PC-9 (cell line): ENCODE measurements around the gene HEXIM1. TPM values are rescaled to one million over a fixed set of nuclear protein-coding genes. Genes with fewer than 3 reads are reported as not detected.

Experiments used
- BruUV-seq: library from RNA; stranded (reverse); fragments of 400-500 nt; replicated peaks from 2 replicates; lab custom pipeline; 2021; lab: Mats Ljungman, UMichigan
- CTCF ChIA-PET: fragments of 300-600 bp; sonication (Branson Sonifier 250); formaldehyde crosslinking; loops from one replicate; lab custom pipeline; 2022; ENCODE audit warnings: antibody characterized with exemption; lab: Charles Lee
- POLR2A ChIA-PET: fragments of 300-600 bp; sonication (Branson Sonifier 250); formaldehyde crosslinking; loops from one replicate; lab custom pipeline; 2022; ENCODE audit warnings: antibody characterized with exemption; ENCODE audit not compliant: unreplicated experiment; lab: Charles Lee
- DNase-seq, 2 experiments: peaks; one replicate each; pipeline versions ENCODE4 v3.0.0 to v3.0.0-alpha.2; 2015 to 2022; ENCODE audit warnings: mixed read lengths in 1 of 2
- H2AFZ ChIP-seq: fragments of 200-600 bp; sonication (generic); 2 replicates; pipeline ENCODE4 v1.8.1; 2017; ENCODE audit warnings: antibody characterized with exemption
- H3F3A ChIP-seq: fragments of 200-600 bp; sonication (generic); 2 replicates; pipeline ENCODE4 v1.8.1; 2017; ENCODE audit warnings: antibody characterized with exemption, mild to moderate bottlenecking, low read depth; ENCODE audit not compliant: insufficient read depth
- H3K27ac ChIP-seq: fragments of 200-600 bp; sonication (generic); 2 replicates; pipeline ENCODE4 v1.6.1; 2016; ENCODE audit warnings: mixed run types
- H3K27me3 ChIP-seq: fragments of 200-600 bp; sonication (generic); 2 replicates; pipeline ENCODE4 v1.6.1; 2016; ENCODE audit warnings: low read depth, mixed run types; ENCODE audit not compliant: insufficient read depth
- H3K36me3 ChIP-seq: fragments of 200-600 bp; sonication (generic); 2 replicates; pipeline ENCODE4 v1.6.1; 2016; ENCODE audit warnings: low read depth, mixed run types
- H3K4me1 ChIP-seq: fragments of 200-600 bp; sonication (generic); replicated peaks from 2 replicates; pipeline ENCODE4 v1.6.1; 2016; ENCODE audit warnings: mixed run types; ENCODE audit not compliant: insufficient read depth
- H3K4me2 ChIP-seq: fragments of 200-600 bp; sonication (generic); 2 replicates; pipeline ENCODE4 v1.6.1; 2017; ENCODE audit warnings: mixed run types
- H3K4me3 ChIP-seq: fragments of 200-600 bp; sonication (generic); 2 replicates; pipeline ENCODE4 v1.6.1; 2016; ENCODE audit warnings: mixed run types
- H3K79me2 ChIP-seq: fragments of 200-600 bp; sonication (generic); 2 replicates; pipeline ENCODE4 v1.6.1; 2017; ENCODE audit warnings: low read depth, mixed run types
- H3K9me2 ChIP-seq: fragments of 200-600 bp; sonication (generic); 2 replicates; pipeline ENCODE4 v1.8.1; 2017; ENCODE audit warnings: mild to moderate bottlenecking; ENCODE audit not compliant: insufficient read depth
- H3K9me3 ChIP-seq: fragments of 200-600 bp; sonication (generic); 2 replicates; pipeline ENCODE4 v1.8.1; 2016; ENCODE audit warnings: low read depth; ENCODE audit not compliant: insufficient read depth
- H4K20me1 ChIP-seq: fragments of 200-600 bp; sonication (generic); 2 replicates; pipeline ENCODE4 v1.8.1; 2017; ENCODE audit not compliant: insufficient read depth
- CTCF ChIP-seq: fragments of 200-600 bp; sonication (generic); conservative IDR thresholded peaks from 2 replicates; pipeline ENCODE4 v1.6.1; 2017; ENCODE audit warnings: mixed run types, antibody characterized with exemption, mild to moderate bottlenecking, moderate library complexity
- EZH2 ChIP-seq: fragments of 200-600 bp; sonication (generic); IDR thresholded peaks from 2 replicates; pipeline ENCODE4 v1.8.0; 2017; ENCODE audit warnings: antibody characterized with exemption, low read depth
- intact Hi-C: fragments of 100-400 bp; cut with micrococcal nuclease; formaldehyde crosslinking; loops from one replicate; pipeline ENCODE4 v1.10.0; 2022; ENCODE audit not compliant: unreplicated experiment
- total RNA-seq: library from RNA; stranded (reverse); gene quantifications from 2 replicates; pipeline ENCODE4 v1.2.3, GENCODE V29; 2021

Gene HEXIM1
- total RNA-seq, 1 experiment from 2014 or later, result 64.9 TPM

DNA sequence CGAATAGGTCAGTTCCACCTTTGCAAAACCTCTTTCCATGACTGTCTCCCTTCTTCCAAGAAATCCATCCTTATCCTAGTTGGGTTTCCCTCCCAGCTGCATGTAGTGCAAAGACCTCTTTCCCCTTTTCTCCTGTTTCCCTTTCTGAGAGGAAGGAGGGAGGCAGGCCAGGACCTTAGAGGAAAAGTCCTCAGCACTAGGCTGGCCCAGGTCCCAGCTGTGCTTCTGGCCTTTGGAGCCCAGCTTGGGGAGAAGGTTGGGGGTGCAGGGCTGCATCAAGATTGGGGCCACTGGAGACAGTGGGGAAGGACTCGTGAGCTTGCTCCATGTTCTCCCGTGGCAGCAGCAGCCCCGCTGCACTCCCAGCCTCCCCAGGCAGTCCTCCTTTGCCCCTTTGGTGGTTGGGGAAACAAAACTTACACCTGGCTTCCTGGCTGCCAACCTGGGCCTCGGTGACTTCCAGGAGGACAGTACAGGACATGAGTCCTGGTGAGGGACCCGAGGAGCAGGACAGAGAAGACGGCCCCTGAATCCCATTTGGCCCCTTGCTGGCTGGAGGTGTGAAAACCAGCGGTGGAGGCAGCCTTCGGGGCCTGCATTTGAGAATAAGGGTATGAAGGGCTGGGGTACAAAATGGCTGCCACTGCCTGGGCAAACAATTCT lies 13.9 kb downstream of the HEXIM1 start:
- intact Hi-C loops, result no loop called here
- CTCF ChIA-PET, result interaction anchor here (1.0 to 1.7 kb wide), 4 partner anchors 10 to 36 kb away, joined by 4 to 10 read pairs (median 7); partner anchors contain the start of gene ACBD4
- no peak for TF ChIP-seq EZH2
- TF ChIP-seq CTCF, result no peak

GRCh38 chr17:45164734-45165269 lies 16.5 kb downstream of the HEXIM1 start:
- no peak overlapping the region for H3K4me2 ChIP-seq
- H3K27ac ChIP-seq, result no peak overlapping the region
- intact Hi-C loops, result no loop called here
- ChIA-PET POLR2A (no interaction called here), CTCF (no interaction called here)
- no peaks in the 10 kb centered on the region for H4K20me1 ChIP-seq
- H2AFZ ChIP-seq, result no peak overlapping the region
- no peak overlapping the region for H3K4me3 ChIP-seq
- H3K9me2 ChIP-seq, result no peaks in the 10 kb centered on the region
- H3K4me1 ChIP-seq, result peaks cover 44% of the 10 kb centered on the region
- no peak for TF ChIP-seq EZH2
- no peak for TF ChIP-seq CTCF
- peaks cover 26% of the 10 kb centered on the region for H3F3A ChIP-seq
- no peak for DNase-seq
- H3K79me2 ChIP-seq, result peaks cover 36% of the 10 kb centered on the region
- no peaks in the 10 kb centered on the region for H3K9me3 ChIP-seq
- H3K36me3 ChIP-seq, result no peaks in the 10 kb centered on the region; the same call in 1 of the 2 replicates
- BruUV-seq, result no TSS peak
- no peaks in the 10 kb centered on the region for H3K27me3 ChIP-seq

More for the DNA sequence above, 13.9 kb downstream of the HEXIM1 start:
- Histone ChIP-seq H3K27me3 (no peaks in the 10 kb centered on the region), H3K4me2 (peak overlapping the region; percentile 78), H2AFZ (peak overlapping the region; percentile 54; the same call in 1 of the 2 replicates), H3K9me2 (no peaks in the 10 kb centered on the region), H3K4me3 (peak overlapping the region; percentile 61), H3K27ac (0 out of 2 replicates have a peak overlapping the region, but pooled peaks have one; percentile 12), H3K79me2 (peaks cover 47% of the 10 kb centered on the region), H4K20me1 (no peaks in the 10 kb centered on the region; the same call in 1 of the 2 replicates), H3K36me3 (peaks cover 7% of the 10 kb centered on the region; the same call in 1 of the 2 replicates), H3K4me1 (peaks cover 46% of the 10 kb centered on the region), H3F3A (peaks cover 29% of the 10 kb centered on the region), H3K9me3 (no peaks in the 10 kb centered on the region)
- no peak for DNase-seq
- POLR2A ChIA-PET, result interaction anchor here (0.5 to 3.5 kb wide), 8 partner anchors 8 to 1693 kb away, joined by 3 to 100 read pairs (median 6); partner anchors contain the start of gene HEXIM1
- no TSS peak for BruUV-seq

GRCh38 chr17:45168991-45169752 lies 20.9 kb downstream of the HEXIM1 start:
- Histone ChIP-seq H3K4me2 (peak overlapping the region; percentile 94), H3K27me3 (no peaks in the 10 kb centered on the region), H3K36me3 (no peaks in the 10 kb centered on the region; the same call in 1 of the 2 replicates), H3K4me3 (no peak overlapping the region; the same call in 1 of the 2 replicates), H3K9me2 (no peaks in the 10 kb centered on the region), H3K27ac (peak overlapping the region; percentile 95), H3K4me1 (peaks cover 64% of the 10 kb centered on the region), H3K9me3 (no peaks in the 10 kb centered on the region), H2AFZ (no peak overlapping the region), H4K20me1 (no peaks in the 10 kb centered on the region), H3F3A (peaks cover 62% of the 10 kb centered on the region), H3K79me2 (peaks cover 18% of the 10 kb centered on the region)
- CTCF ChIA-PET, result no interaction called here
- POLR2A ChIA-PET, result no interaction called here
- BruUV-seq, result no TSS peak
- DNase-seq, result no peak
- intact Hi-C loops, result no loop called here
- TF ChIP-seq EZH2 (no peak), CTCF (no peak)
